Measurements from ENCODE around the gene CD74.

The CD74 gene

DNA sequence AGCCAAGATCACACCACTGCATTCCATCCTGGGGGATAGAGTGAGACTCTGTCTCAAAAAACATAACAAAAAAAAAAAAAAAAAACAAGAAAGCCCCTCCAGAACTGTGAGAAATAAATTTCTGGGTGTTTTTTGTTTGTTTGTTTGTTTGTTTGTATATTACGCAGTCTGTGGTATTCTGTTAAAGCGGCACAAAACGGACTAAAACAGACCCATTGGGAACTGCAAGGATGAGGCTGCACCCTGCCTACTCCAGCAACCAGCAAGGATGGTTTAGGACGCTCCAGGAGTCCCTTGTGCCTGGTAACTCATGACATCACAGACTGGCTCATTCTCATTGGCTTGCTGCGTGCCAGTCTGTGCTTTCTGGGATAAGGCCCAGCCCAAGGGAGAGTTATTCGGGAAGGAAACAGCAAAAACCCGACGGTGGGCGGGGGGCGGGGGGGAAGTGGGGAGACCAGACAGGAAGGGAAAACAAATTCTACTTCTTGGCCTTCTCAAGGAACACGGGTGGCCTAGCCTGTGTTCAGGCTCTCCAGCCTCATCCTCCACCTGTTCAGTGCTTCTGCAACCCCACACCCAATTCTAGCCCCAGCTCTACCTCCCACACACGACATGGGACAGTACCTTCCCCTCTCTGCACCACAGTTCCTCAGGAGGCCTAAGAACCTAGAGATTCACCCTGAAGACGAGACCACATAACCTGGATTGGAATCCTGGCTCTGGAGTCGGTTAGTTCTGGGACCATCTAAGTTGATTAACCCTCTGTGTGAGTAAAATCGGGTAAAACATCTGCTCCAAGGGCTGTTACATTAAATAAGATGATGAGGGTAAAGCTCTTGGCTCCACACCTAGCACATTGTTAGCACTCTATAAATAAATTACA is 2.8 kb downstream of the CD74 start:
- peak; percentile 86 for DNase-seq

DNA sequence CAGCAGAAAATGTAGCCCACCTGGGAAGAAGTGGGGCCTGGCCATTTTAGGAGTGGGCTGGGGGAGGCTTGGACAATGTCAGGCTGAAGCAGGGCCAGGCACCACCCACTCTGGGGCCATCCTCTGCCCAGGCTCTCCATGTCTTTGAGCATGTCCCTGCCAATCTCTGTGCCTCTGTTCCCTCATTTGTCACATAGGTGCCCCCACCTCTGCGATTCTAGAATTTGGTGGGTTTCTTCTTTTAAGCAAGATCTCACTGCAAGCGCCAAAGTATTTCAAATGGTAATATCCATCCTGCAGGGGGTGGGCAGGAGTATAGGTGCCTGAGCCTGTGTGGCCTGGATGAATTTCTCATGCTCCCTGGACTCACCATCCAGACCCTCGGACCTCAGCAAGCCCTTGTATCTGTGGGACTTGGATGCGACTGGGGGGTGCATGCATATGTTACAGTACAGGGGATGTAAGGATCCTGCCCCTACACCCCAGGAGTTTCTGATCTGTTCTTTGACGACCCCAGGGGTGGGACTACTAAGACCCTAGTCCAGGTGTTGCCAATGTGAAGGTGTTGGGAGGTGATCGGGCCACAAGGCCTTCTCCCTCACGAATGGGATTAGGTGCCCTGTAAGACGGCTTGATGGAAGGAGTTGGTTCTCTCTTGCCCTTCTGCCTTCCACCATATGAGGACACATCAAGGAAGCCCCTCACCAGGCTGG is 4.3 kb downstream of the CD74 start:
- DNase-seq: no peak

DNA sequence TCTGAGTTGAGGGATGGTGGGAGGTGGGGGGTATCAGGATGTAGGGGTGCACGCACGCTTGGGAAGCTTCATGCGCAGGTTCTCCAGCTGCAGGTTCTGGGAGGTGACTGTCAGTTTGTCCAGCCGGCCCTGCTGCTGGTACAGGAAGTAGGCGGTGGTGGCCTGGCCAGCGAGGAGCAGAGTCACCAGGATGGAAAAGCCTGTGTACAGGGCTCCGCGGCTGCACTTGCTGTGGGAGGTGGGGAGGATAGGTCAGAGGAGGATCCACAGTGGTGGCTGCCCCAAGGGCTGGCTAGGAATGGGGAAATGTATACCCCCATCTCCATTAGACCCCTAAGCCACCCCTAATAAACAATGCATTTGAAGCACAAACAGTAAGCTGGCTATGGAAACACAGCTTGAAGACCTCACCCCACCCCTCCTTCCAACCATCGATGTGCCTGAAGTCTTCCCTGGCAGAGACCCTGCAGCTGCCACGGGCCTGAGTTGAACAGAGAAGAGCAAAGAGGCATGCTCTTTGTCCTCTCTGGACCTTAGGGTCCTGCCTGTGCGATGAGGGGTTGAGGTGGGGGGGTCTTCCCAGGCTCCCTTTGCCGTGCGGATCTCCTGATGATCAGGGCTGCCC is 5.5 kb downstream of the CD74 start:
- no peak for DNase-seq

DNA sequence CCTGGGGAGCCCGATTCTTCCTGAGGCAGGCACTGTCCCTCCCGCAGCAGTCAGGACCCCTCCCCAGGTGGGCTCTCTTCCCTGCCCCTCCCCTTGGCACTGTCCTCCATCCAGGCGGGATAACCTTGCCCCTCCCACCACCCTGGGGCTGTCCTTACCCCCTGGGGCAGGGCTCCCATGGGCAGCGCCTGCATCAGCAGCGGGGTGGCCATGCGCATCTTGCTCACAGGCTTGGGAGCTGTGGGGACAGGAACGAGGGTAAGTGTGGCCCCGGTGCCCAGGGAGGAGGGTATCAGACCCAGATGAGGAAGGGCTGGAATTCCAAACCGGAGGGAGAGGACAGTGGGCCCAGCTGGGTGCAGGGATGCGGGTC is 6.0 kb downstream of the CD74 start:
- DNase-seq: no peak

DNA sequence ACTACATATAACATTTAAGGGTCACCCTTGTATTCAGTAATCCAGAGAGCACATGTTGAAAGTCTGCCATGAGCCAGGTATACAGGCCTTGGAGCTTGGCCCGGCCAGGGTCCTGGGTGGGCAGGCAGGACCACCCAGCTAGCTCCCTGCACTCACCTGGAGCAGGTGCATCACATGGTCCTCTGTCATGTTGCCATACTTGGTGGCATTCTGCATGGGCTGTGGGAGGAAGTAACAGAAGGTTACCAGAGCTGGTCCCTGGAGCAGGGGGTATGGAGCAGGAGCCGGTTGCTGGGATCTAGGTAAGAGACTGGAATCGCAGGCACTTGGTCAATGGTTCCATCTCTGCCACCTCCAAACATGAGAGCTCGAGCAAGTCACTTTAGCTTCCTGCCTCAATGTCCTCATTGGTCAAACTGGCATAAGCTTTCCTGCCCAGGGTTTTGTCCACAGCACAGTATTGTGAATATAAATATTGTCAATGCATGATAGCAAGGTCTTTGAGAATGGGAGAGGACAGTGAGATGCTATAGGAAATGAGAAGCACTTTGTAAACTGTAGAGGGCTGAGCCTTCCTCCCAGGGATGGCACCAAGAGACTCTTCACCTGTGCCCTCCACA is 6.5 kb downstream of the CD74 start:
- DNase-seq: no peak

DNA sequence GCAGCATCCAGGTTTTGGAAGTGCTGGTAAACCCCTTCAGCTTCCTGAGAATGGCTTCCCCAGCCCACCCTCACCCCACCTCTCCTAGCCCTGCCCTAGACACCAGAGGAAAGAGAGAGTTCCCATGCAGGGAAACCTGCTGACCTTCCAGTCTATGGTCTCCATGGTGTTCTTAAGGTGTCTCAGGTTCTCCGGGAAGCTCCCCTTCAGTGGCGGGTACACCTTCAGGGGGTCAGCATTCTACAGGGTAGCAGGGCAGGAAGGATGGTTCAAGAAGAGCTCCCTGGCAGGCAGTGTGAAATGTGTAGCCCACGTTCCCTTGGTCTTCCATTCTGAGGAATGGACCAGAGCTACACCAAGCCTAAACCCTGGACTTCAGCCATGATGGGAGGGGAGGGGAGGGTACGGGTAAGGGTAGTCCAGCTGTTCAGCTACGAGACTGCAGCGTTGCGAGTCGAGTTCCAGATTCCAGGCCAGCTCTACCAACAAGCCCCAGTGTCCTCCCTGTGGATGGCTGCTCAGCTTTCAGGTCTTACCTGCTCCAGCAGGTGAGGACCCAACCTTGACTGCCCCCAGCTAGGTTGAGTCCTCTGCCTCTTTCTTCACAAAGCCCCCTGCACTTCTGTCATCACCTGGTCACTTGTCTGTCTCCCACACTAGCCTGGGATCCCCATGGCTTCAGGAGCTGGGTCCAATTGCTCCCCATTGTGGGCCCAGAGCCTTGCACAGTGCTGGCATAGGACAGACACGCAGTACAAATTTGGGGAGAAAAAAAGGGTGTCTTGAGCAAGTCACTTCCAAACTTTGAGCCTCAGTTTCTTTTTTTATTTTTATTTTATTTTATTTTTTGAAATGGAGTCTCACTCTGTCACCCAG is 7.5 kb downstream of the CD74 start:
- DNase-seq: no peak

DNA sequence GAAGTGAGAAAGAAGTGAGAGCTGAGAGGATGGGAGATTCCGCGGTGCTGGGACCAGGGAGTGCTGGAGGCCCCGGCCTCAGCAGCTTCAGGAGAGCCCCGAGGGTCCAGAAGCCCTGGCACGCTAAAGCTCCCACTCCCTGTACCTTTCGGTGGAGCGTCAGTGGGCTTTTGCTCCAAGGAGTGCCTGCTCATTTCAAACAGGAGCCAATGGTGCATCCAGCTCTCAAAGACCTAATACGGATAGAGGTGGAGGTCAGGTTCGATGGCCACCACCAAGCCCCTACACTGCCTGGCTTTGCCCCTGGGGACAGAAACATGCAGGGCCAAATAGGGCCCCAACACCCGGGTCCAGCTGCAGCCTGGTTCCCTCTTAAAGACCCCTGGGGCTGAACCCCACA is 8.2 kb downstream of the CD74 start:
- DNase-seq: no peak

DNA sequence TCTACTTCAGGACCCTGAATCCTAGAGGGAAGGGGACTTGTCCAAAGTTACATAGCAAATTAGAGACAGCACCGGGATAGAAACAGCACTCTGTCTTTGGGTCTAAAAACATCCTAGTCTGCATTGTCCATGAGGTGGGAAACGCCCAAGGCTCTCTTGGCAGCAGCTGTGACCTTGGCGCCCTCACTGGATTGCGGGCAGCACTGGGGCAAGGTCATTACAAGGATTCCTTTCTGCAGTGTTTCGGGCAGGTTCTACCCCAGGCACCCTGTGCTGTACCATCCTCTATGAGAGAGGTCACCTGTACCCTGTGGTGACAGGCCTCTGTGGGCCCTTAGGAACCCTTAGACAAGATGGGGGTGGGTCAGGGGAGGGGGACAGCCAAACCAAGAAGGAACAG is 8.6 kb downstream of the CD74 start:
- DNase-seq: no peak

DNA sequence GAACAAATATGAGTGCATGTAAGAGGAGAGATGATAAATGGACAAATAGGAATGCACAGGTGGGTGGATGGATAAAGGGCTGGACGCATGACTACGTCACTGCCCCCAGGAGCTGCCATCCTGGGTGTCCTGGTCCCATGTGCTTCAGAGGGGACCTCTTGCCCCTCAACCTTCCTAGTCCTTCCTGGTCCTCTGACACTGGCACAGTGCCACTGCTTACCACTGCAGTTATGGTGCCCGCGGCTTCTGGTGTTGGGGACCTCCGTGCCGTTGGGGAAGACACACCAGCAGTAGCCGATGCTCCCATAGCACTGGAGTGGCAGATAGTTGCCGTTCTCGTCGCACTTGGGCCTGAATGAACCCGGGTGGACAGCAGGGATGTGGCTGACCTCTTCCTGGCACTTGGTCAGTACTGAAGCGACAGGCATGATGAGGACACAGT is 9.8 kb downstream of the CD74 start:
- DNase-seq: no peak

DNA sequence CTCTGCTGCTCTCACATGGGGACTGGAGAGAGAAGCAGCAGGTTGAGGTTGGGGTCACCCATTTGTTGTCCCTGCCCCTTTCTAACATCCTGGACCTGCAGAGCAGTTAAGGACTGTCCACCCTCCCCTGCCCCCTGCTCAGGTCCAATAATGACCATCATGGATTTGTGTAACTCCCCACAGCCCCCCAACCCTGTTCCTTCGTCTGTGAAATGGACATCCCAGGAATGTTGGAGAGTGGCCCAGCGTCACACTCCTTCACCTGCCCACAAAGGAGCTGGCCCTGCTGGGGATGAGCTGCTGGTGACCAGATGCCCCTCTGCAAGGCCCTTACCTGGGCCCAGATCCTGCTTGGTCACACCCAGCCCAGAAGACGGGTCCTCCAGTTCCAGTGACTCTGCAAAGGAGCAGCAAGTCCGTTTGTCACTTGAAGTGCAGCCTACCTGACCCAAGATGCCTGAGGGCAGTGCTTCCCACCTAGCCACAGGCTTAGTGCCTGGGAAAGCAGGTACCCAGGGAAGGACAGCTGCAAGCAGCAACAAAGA is 10.4 kb downstream of the CD74 start:
- no peak for DNase-seq

DNA sequence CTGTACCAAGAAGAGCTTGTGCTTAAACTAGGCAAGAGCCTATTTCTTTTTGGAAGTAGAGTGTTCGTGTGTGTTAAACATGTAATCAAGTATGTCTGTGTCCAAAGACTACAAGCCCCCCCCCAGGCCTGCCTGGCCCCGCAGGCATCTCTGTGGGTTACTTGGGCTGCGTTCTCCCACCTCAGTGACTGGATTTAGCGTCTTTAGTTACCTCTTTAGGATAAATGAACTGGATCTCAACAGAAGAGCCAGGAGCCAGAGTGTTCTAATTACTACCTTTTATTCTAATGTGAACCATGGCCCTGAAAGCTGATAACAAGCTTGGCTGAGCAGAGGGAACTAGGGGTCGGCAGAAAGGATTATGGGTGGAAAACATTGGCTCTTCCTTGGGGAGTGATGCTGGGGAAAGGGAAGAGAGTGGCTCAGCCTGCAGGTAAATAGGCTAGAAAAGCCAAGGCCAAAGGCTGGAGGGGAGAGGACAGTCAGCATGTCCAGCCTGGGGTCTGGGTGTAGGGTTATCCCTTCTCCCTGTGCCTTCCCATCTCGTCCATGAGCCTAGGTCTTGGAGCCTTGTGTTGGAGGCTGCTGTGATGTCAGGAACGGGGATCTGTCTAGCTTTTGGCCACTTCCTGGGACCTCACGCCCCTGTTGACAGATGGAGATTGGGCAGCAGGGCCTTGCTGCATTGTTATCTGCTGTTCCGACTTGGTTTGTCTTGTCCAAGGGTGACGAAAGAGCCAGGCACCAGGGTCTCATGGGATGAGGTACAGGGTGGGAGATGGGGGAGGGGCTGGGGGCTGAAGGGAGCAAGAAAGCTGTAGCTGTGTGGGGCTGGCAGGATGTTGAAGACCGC is 11.1 kb downstream of the CD74 start:
- DNase-seq: no peak

DNA sequence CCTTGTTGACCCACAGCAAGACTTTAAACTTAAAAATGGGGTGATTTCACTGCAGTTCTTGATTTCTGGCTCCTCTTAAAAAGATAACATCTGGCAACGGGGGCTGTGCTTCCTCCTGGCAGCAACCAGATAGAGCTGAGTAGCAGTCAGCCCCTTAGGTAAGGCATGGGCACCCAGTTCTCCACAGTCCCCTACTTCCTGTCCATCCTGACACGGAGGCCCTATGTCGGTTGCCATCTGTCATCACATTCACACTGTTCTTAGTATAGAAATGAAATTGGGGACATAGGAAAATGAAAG is 11.7 kb downstream of the CD74 start:
- DNase-seq: no peak

DNA sequence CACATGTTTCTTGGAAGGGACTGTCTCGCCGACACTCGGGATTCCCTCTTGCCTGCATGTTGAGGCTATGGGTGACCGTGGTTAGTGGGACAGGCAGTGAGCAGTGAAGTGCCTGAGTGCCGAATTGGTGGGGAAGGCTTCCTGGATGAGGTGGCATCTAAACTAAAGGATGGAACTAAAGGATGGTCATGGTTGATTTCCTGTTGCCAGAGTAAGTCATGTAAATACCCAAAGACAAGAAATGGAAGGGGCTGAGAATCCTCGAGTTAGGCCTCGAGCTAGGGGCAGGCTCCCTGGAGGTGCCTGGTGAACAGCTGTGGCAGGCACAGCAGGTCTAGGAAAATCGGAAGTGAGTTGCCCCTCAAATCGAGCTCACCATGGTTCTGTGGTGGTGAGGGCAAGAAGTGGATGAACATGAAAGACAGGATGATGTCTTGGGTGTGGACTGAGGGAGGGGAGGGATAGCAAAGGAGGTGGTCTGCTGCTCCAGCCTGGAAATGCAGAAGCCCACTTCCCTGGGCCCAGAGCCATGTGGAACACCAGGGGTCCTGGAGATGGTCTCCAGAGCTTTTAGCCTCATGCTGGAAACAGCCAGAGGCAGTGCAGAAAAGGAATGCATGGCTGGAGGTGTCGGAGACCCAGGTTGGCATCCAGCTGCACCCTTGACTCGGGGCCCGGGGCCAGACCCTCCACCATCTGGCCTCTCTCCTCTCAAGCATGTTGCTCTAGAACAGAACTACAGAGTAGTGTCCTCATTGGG is 12.2 kb downstream of the CD74 start:
- DNase-seq: no peak

DNA sequence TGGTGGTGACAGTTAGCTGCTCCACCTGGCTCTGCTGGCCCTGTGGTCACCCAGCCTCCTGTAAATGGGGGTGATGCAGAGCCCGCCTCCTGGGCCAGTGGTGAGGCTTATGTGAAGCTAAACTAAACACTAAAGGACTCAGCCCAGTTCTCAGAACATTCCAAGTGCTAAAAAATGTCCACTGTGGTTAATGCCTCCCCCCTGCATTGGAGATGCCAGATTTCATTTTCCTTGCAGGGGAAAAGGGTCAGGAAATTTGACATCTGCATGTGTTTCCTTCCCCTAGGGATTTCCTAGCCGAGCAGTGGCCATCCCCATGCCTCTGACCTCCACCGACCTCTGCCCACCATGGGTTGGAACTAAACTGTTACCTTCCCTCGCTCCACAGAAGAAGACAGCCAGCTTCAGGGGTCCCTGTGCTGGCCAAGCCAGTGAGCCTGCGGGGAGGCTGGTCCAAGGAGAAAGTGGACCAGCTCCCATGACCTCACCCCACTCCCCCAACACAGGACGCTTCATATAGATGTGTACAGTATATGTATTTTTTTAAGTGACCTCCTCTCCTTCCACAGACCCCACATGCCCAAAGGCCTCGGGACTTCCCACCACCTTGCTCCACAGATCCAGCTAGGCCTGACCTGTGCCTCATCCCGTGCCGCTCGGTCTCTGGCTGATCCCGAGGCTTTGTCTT is 13.0 kb downstream of the CD74 start:
- DNase-seq: peak; percentile 33

DNA sequence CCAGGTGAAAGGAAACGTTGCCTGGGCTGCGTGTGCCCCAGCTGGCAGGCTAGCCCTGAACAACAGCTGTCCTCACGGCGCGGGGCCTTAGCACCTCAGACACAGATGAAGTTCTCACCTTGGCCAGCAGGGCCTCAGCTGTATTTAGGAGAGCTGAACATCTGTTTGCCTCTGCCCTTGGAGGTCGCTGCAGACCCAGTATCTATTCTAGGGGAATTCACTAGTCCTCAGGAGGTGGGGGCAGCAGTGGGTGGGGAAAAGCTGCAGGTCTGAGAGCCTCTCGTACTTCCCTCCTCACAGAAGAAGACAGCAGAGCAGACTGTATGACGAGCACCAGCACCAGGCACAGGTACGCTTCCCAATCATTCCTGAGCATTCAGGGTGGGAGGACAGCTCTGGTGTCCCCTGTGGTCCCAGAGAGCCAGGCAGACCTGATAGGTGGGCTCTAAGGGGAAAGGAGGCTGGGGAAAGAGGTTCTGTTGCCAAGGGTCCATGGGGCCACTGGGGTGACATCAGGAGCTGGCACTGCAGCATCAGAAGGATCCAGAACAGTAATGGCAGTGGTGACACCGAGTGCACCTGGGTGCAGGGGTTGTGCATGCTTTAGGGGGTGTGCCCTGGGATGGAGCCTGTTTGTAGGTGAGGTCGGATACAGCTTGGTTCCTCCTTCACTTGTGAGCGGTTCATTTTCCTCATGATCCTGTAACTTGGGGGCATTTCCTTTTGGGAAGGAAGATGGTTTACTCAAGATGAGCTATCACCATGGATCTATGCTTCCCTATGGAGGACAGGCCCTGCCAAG is 13.8 kb downstream of the CD74 start:
- no peak for DNase-seq

DNA sequence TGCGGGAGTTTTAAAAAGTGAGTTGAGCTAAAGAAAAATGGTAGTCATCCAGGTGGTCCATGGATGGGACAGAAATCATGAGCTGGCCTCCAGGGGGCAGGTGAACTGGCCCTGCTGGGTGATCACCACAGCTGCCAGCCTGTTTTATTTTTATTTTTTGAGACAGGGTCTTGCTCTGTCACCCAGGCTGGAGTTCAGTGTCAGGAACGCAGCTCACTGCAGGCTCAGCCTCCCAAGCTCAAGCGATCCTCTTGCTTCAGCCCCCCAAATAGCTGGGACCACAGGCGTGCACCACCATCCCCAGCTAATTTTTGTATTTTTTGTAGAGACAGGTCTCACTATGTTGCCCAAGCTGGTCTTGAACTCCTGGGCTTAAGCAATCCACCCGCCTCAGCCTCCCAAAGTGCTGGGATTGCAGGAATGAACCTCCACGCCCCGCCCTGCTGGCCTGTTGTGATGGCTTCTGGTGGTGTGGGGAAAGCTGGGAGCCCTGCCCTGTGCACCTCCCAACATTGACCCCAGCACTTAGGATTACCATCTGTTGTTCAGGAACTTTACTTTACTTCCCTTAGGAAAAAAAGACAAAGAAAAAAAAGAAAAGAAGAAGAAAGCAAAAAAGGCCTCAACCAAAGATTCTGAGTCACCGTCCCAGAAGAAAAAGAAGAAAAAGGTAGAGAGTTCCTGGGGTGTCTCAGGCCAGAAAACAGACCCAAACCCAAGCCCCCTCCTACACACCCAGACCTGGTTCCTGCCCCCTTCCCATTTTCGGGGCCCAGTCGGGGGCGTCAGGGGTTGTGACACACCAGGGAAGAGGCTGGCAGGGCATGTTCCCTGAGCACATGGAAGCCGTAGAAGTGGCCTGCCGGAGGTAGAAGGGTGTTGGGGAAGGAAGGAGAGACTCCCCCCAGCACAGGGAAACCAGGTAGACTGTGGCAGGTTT is 14.7 kb downstream of the CD74 start:
- no peak for DNase-seq

DNA sequence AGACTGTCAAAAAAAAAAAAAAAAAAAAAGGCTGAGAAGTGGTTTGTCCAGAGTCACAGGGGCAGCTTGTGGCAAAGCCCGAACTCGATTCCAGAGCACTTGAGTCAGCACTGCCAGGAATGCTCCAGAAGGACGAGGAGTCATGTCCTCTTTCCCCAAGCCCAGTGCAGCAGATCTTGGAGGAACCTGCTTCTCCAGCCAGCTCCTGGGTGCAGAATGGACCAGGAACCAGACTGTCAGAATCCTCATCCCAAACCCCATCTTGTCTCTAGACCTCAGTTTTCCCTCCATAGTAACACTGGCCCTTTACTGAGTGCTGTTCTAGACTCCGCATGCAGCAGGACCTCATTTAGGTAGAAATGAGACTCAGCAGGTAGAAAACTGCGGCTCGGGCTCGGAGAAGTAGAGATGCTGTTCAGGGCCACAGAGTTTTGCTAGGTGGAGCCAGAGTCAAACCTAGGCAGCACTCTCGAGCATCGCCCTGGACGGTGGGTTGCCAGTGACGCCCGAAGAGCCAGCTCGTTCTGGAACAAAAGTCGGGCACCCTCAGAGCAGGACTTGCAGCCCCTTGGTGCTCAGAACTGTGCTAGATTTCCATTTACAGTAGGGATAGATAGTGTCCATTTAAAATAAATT is 15.4 kb downstream of the CD74 start:
- DNase-seq: no peak

Measured in fibroblast of skin of scalp (primary cell).